Mesothelial cell of epicardium (in vitro differentiated cells): ENCODE data around the gene SMIM22. TPM values are rescaled to one million over a fixed set of nuclear protein-coding genes. Genes with fewer than 3 reads are reported as not detected.

ENCODE experiments used
- DNase-seq, 2 experiments: peaks; one replicate each; pipeline ENCODE4 v3.0.0; 2021; ENCODE audit warnings: low spot score in 2 of 2; ENCODE audit not compliant: unreplicated experiment in 2 of 2
- H3K27ac Mint-ChIP-seq: 2 replicates; pipeline ENCODE4 v1.8.0; 2021; ENCODE audit warnings: mixed read lengths
- H3K27me3 Mint-ChIP-seq: 2 replicates; pipeline ENCODE4 v1.8.0; 2021; ENCODE audit warnings: low read depth, mixed read lengths
- H3K36me3 Mint-ChIP-seq: 2 replicates; pipeline ENCODE4 v1.8.0; 2021; ENCODE audit warnings: mixed read lengths
- H3K4me1 Mint-ChIP-seq: 2 replicates; pipeline ENCODE4 v1.8.0; 2021; ENCODE audit warnings: mixed read lengths
- H3K4me3 Mint-ChIP-seq: 2 replicates; pipeline ENCODE4 v1.8.0; 2021; ENCODE audit warnings: mild to moderate bottlenecking, moderate library complexity, mixed read lengths
- H3K9me3 Mint-ChIP-seq: 2 replicates; pipeline ENCODE4 v1.8.0; 2021; ENCODE audit warnings: mixed read lengths
- CTCF ChIP-seq: fragments of 200-600 bp; sonication (generic); IDR thresholded peaks from one replicate; pipeline ENCODE4 v1.5.0; 2021; ENCODE audit warnings: antibody characterized with exemption; ENCODE audit not compliant: unreplicated experiment
- total RNA-seq: library from RNA; stranded (reverse); gene quantifications from 3 replicates; pipeline ENCODE4 v1.2.1, GENCODE V29; 2021

SMIM22 gene
- total RNA-seq, 1 donor from 2014 or later = not detected

- no peak for DNase-seq
- H3K27ac Mint-ChIP-seq = no peak overlapping the region
- H3K27me3 Mint-ChIP-seq = no peaks in the 10 kb centered on the region
- H3K9me3 Mint-ChIP-seq = no peaks in the 10 kb centered on the region
- H3K4me3 Mint-ChIP-seq = no peak overlapping the region
- no peaks in the 10 kb centered on the region for H3K36me3 Mint-ChIP-seq
- H3K4me1 Mint-ChIP-seq = peaks cover 5% of the 10 kb centered on the region
- TF ChIP-seq CTCF = no peak
Observed at GRCh38 chr16:4772351-4772750, 22.8 kb upstream of the SMIM22 start.

GRCh38 chr16:4775005-4775404 lies 20.2 kb upstream of the SMIM22 start:
- Mint-ChIP-seq H3K4me1 (no peaks in the 10 kb centered on the region), H3K27ac (no peak overlapping the region), H3K27me3 (no peaks in the 10 kb centered on the region), H3K36me3 (no peaks in the 10 kb centered on the region), H3K9me3 (no peaks in the 10 kb centered on the region), H3K4me3 (no peak overlapping the region)
- no peak for DNase-seq
- no peak for TF ChIP-seq CTCF

- no peak for DNase-seq
- Mint-ChIP-seq H3K4me1 (no peaks in the 10 kb centered on the region), H3K4me3 (no peak overlapping the region), H3K9me3 (no peaks in the 10 kb centered on the region), H3K36me3 (no peaks in the 10 kb centered on the region), H3K27me3 (no peaks in the 10 kb centered on the region), H3K27ac (no peak overlapping the region)
- no peak for TF ChIP-seq CTCF
Observed at GRCh38 chr16:4776141-4776705, 18.9 kb upstream of the SMIM22 start.

- Mint-ChIP-seq H3K4me3 (no peak overlapping the region), H3K36me3 (no peaks in the 10 kb centered on the region), H3K4me1 (no peaks in the 10 kb centered on the region), H3K27ac (no peak overlapping the region), H3K27me3 (no peaks in the 10 kb centered on the region), H3K9me3 (no peaks in the 10 kb centered on the region)
- no peak for TF ChIP-seq CTCF
- DNase-seq = no peak
Observed at GRCh38 chr16:4777339-4778049, 17.7 kb upstream of the SMIM22 start.

- no peak for DNase-seq
- no peak overlapping the region for H3K4me3 Mint-ChIP-seq
- no peak overlapping the region for H3K27ac Mint-ChIP-seq
- no peak for TF ChIP-seq CTCF
- no peaks in the 10 kb centered on the region for H3K9me3 Mint-ChIP-seq
- H3K27me3 Mint-ChIP-seq = no peaks in the 10 kb centered on the region
- H3K36me3 Mint-ChIP-seq = no peaks in the 10 kb centered on the region
- H3K4me1 Mint-ChIP-seq = no peaks in the 10 kb centered on the region
Observed at GRCh38 chr16:4778050-4778392, 17.1 kb upstream of the SMIM22 start.

- Mint-ChIP-seq H3K9me3 (no peaks in the 10 kb centered on the region), H3K36me3 (no peaks in the 10 kb centered on the region), H3K4me3 (no peak overlapping the region), H3K27me3 (no peaks in the 10 kb centered on the region), H3K4me1 (no peaks in the 10 kb centered on the region), H3K27ac (no peak overlapping the region)
- no peak for DNase-seq
- TF ChIP-seq CTCF = no peak
Observed at GRCh38 chr16:4780235-4780634, 14.9 kb upstream of the SMIM22 start.
